NB4 (cell line): ENCODE measurements around the gene PIK3AP1.

Experiments used
- MYC ChIP-seq: IDR thresholded peaks from 2 replicates; pipeline ENCODE4 v1.6.1; 2011; ENCODE audit warnings: low read depth, low read length
- POLR2A ChIP-seq: IDR thresholded peaks from 2 replicates; pipeline ENCODE4 v1.6.1; 2011; ENCODE audit warnings: mild to moderate bottlenecking; ENCODE audit not compliant: insufficient read length; ENCODE audit errors: extremely low read depth
- TF ChIP-seq, protein P1 (sequence below): IDR thresholded peaks from one replicate; pipeline ENCODE4 v1.5.1; 2012; ENCODE audit warnings: low read depth, low read length
- TF ChIP-seq, protein P2 (sequence below): IDR thresholded peaks from 2 replicates; pipeline ENCODE4 v1.6.1; 2011; ENCODE audit warnings: low read depth, low read length

DNA sequence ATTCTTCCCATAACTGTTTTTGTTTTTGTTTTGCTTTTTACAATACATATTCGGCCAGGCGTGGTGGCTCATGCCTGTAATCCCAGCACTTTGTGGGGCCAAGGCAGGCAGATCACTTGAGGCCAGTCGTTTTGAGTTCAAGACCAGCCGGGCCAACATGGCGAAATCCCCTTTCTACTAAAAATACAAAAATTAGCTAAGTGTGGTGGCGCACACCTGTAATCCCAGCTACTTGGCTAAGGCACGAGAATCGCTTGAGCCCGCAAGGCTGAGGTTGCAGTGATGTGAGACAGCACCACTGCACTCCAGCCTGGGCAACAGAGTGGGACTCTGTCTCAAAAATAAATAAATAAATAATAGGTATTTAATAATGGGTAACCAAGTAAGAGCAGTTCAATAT lies 135.8 kb downstream of the PIK3AP1 start:
- TF ChIP-seq, protein P1, sequence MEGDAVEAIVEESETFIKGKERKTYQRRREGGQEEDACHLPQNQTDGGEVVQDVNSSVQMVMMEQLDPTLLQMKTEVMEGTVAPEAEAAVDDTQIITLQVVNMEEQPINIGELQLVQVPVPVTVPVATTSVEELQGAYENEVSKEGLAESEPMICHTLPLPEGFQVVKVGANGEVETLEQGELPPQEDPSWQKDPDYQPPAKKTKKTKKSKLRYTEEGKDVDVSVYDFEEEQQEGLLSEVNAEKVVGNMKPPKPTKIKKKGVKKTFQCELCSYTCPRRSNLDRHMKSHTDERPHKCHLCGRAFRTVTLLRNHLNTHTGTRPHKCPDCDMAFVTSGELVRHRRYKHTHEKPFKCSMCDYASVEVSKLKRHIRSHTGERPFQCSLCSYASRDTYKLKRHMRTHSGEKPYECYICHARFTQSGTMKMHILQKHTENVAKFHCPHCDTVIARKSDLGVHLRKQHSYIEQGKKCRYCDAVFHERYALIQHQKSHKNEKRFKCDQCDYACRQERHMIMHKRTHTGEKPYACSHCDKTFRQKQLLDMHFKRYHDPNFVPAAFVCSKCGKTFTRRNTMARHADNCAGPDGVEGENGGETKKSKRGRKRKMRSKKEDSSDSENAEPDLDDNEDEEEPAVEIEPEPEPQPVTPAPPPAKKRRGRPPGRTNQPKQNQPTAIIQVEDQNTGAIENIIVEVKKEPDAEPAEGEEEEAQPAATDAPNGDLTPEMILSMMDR, result no peak
- TF ChIP-seq POLR2A, result no peak
- TF ChIP-seq, protein P2, sequence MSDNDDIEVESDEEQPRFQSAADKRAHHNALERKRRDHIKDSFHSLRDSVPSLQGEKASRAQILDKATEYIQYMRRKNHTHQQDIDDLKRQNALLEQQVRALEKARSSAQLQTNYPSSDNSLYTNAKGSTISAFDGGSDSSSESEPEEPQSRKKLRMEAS, result no peak
- TF ChIP-seq MYC, result no peak
